Ovary (tissue), 9 donors: ENCODE measurements around the gene BFSP2. TPM values are rescaled to one million over a fixed set of nuclear protein-coding genes. Genes with fewer than 3 reads are reported as not detected.
"Not testable (repeated sequence)": the region's sequence is repeated elsewhere in the genome, so short reads cannot be mapped to it uniquely, and the experiment has no call there.

Experiments
- DNase-seq, 5 donors: peaks; one replicate each; pipeline ENCODE4 v3.0.0-alpha.2; 2019 to 2020
- H3K27ac ChIP-seq, 2 donors: fragments of 200-600 bp; one replicate each; pipeline versions ENCODE4 v1.5.1 to v1.8.0; 2019 to 2022
- H3K27me3 ChIP-seq: fragments of 200-600 bp; one replicate; pipeline ENCODE4 v1.8.0; 2022
- H3K36me3 ChIP-seq: fragments of 200-600 bp; sonication (generic); one replicate; pipeline ENCODE4 v1.5.1; 2019
- H3K4me1 ChIP-seq: one replicate; pipeline ENCODE4 v1.8.1; 2013; ENCODE audit warnings: mild to moderate bottlenecking, moderate library complexity; ENCODE audit not compliant: insufficient read depth
- H3K4me3 ChIP-seq: fragments of 200-600 bp; sonication (generic); one replicate; pipeline ENCODE4 v1.5.1; 2017
- H3K9me3 ChIP-seq, 2 donors: fragments of 200-600 bp in 1 of 2; sonication (generic) in 1 of 2; one replicate each; pipeline versions ENCODE4 v1.5.1 to v1.8.1; 2013 to 2019; ENCODE audit warnings: mild to moderate bottlenecking in 1 of 2, moderate library complexity in 1 of 2
- CTCF ChIP-seq, 3 donors: fragments of 450-650 bp in 2 of 3; fragments of 200-600 bp in 1 of 3; IDR thresholded peaks; one replicate each; pipeline versions ENCODE4 v1.5.1 to v1.8.0; 2016 to 2022; ENCODE audit warnings: antibody characterized with exemption in 3 of 3, mild to moderate bottlenecking in 1 of 3
- EP300 ChIP-seq: sonication (generic); formaldehyde crosslinking; IDR thresholded peaks from one replicate; pipeline ENCODE4 v1.6.1; 2017; ENCODE audit warnings: antibody characterized with exemption
- POLR2A ChIP-seq: fragments of 450-650 bp; IDR thresholded peaks from one replicate; pipeline ENCODE4 v1.6.1; 2017; ENCODE audit warnings: antibody characterized with exemption, mild to moderate bottlenecking, moderate library complexity
- WGBS, 3 donors: extraction: QIAGEN DNeasy Blood & Tissue Kit in 1 of 3; methylation state at CpG; one replicate each; pipeline versions ENCODE4 v1.1.5 to v1.1.7; 2013 to 2017; 5-methylcytosine and 5-hydroxymethylcytosine counted together
- intact Hi-C, 4 donors: fragments of 100-400 bp; cut with DNase I; formaldehyde crosslinking; loops; one replicate each; pipeline versions ENCODE4 v1.11.0 to v1.15.1; 2022 to 2023
- polyA plus RNA-seq, 2 donors: library from polyadenylated mRNA; stranded (reverse); fragments of 200-250 nt in 1 of 2; fragments of 350-450 nt in 1 of 2; fragmentation: Illumina TruSeq in 1 of 2; extraction: RNeasy Lipid Tissue Mini Kit (QIAGEN cat#74804) in 1 of 2; gene quantifications; one replicate each; pipeline ENCODE4 v1.2.3, GENCODE V29; 2013 to 2014
- total RNA-seq, 7 donors: library from RNA; depleted of rRNA in 2 of 7; stranded (reverse); fragments of >200 nt in 2 of 7; fragmentation: NEBNext Ultra II Directional in 3 of 7; extraction: Animal tissue kit (Norgen Biotek cat#: 25700) in 3 of 7; gene quantifications; one replicate each; pipeline versions ENCODE4 v1.1.0 to v1.2.4, GENCODE V29; 2016 to 2023
- donor health status: DM: no; HTN: no; CAD: no; lungs with moderate emphysema.
- donor health status: DM: no; HTN: no; CAD: no.
- donor health status: Bipolar disorder and iron deficiency.
- donor health status: DM: yes; HTN: yes; CAD: no.
- donor health status: DM: no; HTN: no; CAD: no.
- donor health status: DM: yes; HTN: yes; CAD: no.

Gene BFSP2
- total and polyA plus RNA-seq, 9 donors, result not detected

GRCh38 chr3:133479401-133479800 lies 79.5 kb downstream of the BFSP2 start:
- intact Hi-C loops, result no loop called here
- TF ChIP-seq CTCF (IDR thresholded peaks at IDR 0.05) (no peak), EP300 (no peak), POLR2A (no peak)
- no peak overlapping the region for H3K27ac ChIP-seq
- no peaks in the 10 kb centered on the region for H3K27me3 ChIP-seq
- H3K4me1 ChIP-seq, result peaks cover 2% of the 10 kb centered on the region
- no peak for DNase-seq
- H3K36me3 ChIP-seq, result no peaks in the 10 kb centered on the region
- no peak overlapping the region for H3K4me3 ChIP-seq
- 91 to 94% (median 93%) methylated on average over 2 of the region's 2 CpGs for WGBS, 3 donors
- H3K9me3 ChIP-seq, result no peaks in the 10 kb centered on the region

GRCh38 chr3:133479895-133480669 lies 80.2 kb downstream of the BFSP2 start:
- no peak for DNase-seq
- intact Hi-C loops, result no loop called here

GRCh38 chr3:133482474-133482873 lies 82.6 kb downstream of the BFSP2 start:
- H3K4me3 ChIP-seq, H3K27me3 ChIP-seq, H3K27ac ChIP-seq, H3K4me1 ChIP-seq, intact Hi-C loops, H3K9me3 ChIP-seq, H3K36me3 ChIP-seq, DNase-seq: not testable (repeated sequence)
- WGBS, 3 donors, result 74 to 89% (median 75%) methylated on average over 5 of the region's 5 CpGs

More at GRCh38 chr3:133479895-133480669, 80.2 kb downstream of the BFSP2 start:
- Histone ChIP-seq H3K27me3 (no peaks in the 10 kb centered on the region), H3K36me3 (no peaks in the 10 kb centered on the region), H3K9me3 (no peaks in the 10 kb centered on the region), H3K4me1 (no peaks in the 10 kb centered on the region), H3K4me3 (no peak overlapping the region), H3K27ac (no peak overlapping the region)
- TF ChIP-seq EP300 (no peak), CTCF (IDR thresholded peaks at IDR 0.05) (no peak), POLR2A (no peak)
- WGBS, 3 donors, result 68 to 75% (median 74%) methylated on average over 7 of the region's 7 CpGs

- H3K9me3 ChIP-seq, result no peaks in the 10 kb centered on the region
- H3K27ac ChIP-seq, result no peak overlapping the region
- no peaks in the 10 kb centered on the region for H3K36me3 ChIP-seq
- intact Hi-C loops, result no loop called here
- no peaks in the 10 kb centered on the region for H3K27me3 ChIP-seq
- DNase-seq, result no peak
- WGBS, 3 donors, result 97 to 98% (median 98%) methylated on average over 5 of the region's 5 CpGs
- no peak overlapping the region for H3K4me3 ChIP-seq
- H3K4me1 ChIP-seq, result no peaks in the 10 kb centered on the region
- TF ChIP-seq CTCF (IDR thresholded peaks at IDR 0.05), result no peak
- no peak for TF ChIP-seq EP300
- no peak for TF ChIP-seq POLR2A
Observed at GRCh38 chr3:133486658-133487057, 86.8 kb downstream of the BFSP2 start.

GRCh38 chr3:133487204-133487603 lies 87.3 kb downstream of the BFSP2 start:
- WGBS, 3 donors, result 83 to 91% (median 90%) methylated on average over 4 of the region's 4 CpGs
- intact Hi-C loops, result no loop called here
- Histone ChIP-seq H3K27me3 (no peaks in the 10 kb centered on the region), H3K36me3 (no peaks in the 10 kb centered on the region), H3K4me1 (no peaks in the 10 kb centered on the region), H3K9me3 (no peaks in the 10 kb centered on the region), H3K4me3 (no peak overlapping the region), H3K27ac (no peak overlapping the region)
- DNase-seq, result no peak
- TF ChIP-seq CTCF (IDR thresholded peaks at IDR 0.05) (no peak), POLR2A (no peak), EP300 (no peak)
